ENCODE results near the gene RAPH1. TPM values are rescaled to one million over a fixed set of nuclear protein-coding genes. Genes with fewer than 3 reads are reported as not detected.

The RAPH1 gene
- total RNA-seq, 1 donor from 2014 or later: 42.8 TPM

GRCh38 chr2:203572316-203572715 is 37.2 kb upstream of the RAPH1 start:
- H3K4me1 ChIP-seq (ENCODE audit: control insufficient read depth in 3 of 3, insufficient read depth in 3 of 3, low read length in 3 of 3): peaks cover 0 to 2% (median 0%) of the 10 kb centered on the region in 3 donors
- H3K9me3 ChIP-seq (ENCODE audit: control insufficient read depth in 3 of 3, low read length in 3 of 3): no peaks in the 10 kb centered on the region
- no peak overlapping the region for H3K4me3 ChIP-seq (ENCODE audit: low read length in 3 of 3)
- no peaks in the 10 kb centered on the region for H3K27me3 ChIP-seq (ENCODE audit: control insufficient read depth in 3 of 3, insufficient read depth in 3 of 3, low read length in 3 of 3)
- no peak overlapping the region for H3K9ac ChIP-seq (ENCODE audit: low read depth in 1 of 3, low read length in 3 of 3)
- no peaks in the 10 kb centered on the region for H3K36me3 ChIP-seq (ENCODE audit: control insufficient read depth in 3 of 3, insufficient read depth in 3 of 3, low read length in 3 of 3)
- H3K27ac ChIP-seq (ENCODE audit: low read depth, low read length): no peak overlapping the region

DNA sequence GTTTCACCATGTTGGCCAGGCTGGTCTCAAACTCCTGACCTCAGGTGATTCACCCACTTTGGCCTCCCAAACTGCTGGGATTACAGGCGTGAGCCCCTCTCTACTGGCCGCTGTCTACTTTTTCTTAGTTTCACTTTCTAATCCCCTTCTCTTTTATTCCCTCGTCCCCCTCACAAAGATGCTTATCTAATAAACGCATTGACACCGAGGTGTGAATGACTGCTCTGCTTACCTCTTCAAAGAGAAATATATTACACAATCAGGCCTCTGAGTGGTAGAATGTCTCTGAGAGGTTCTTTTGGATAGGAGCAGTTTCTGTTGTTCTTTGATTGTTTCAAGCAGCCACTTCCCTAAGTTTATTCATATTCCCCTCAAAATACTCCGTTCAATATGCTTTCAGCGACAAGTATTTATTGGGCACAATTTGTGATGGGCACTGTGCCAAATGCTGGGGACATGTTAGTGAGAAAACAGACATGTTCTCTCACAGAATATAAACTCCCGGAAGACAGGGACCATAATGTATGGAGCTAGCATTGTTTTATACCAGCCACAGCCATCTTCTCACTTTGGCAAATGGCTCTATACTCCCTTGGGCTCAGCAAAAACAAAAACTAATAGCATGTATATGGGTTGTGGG is 34.7 kb upstream of the RAPH1 start:
- peaks cover 0 to 2% (median 0%) of the 10 kb centered on the region in 3 donors for H3K4me1 ChIP-seq (ENCODE audit: control insufficient read depth in 3 of 3, insufficient read depth in 3 of 3, low read length in 3 of 3)

GRCh38 chr2:203567691-203568090 is 32.6 kb upstream of the RAPH1 start:
- Histone ChIP-seq H3K9me3 (ENCODE audit: control insufficient read depth in 3 of 3, low read length in 3 of 3) (no peaks in the 10 kb centered on the region), H3K4me1 (ENCODE audit: control insufficient read depth in 3 of 3, insufficient read depth in 3 of 3, low read length in 3 of 3) (peaks cover under 1 to 5% (median 3%) of the 10 kb centered on the region in 3 donors), H3K27me3 (ENCODE audit: control insufficient read depth in 3 of 3, insufficient read depth in 3 of 3, low read length in 3 of 3) (no peaks in the 10 kb centered on the region), H3K36me3 (ENCODE audit: control insufficient read depth in 3 of 3, insufficient read depth in 3 of 3, low read length in 3 of 3) (no peaks in the 10 kb centered on the region), H3K9ac (ENCODE audit: low read depth in 1 of 3, low read length in 3 of 3) (no peak overlapping the region), H3K4me3 (ENCODE audit: low read length in 3 of 3) (no peak overlapping the region), H3K27ac (ENCODE audit: low read depth, low read length) (no peak overlapping the region)

More for the DNA sequence above, 34.7 kb upstream of the RAPH1 start:
- no peak overlapping the region for H3K4me3 ChIP-seq (ENCODE audit: low read length in 3 of 3)
- H3K27me3 ChIP-seq (ENCODE audit: control insufficient read depth in 3 of 3, insufficient read depth in 3 of 3, low read length in 3 of 3): no peaks in the 10 kb centered on the region
- H3K36me3 ChIP-seq (ENCODE audit: control insufficient read depth in 3 of 3, insufficient read depth in 3 of 3, low read length in 3 of 3): no peaks in the 10 kb centered on the region
- H3K9me3 ChIP-seq (ENCODE audit: control insufficient read depth in 3 of 3, low read length in 3 of 3): no peaks in the 10 kb centered on the region
- H3K9ac ChIP-seq (ENCODE audit: low read depth in 1 of 3, low read length in 3 of 3): no peak overlapping the region
- no peak overlapping the region for H3K27ac ChIP-seq (ENCODE audit: low read depth, low read length)

DNA sequence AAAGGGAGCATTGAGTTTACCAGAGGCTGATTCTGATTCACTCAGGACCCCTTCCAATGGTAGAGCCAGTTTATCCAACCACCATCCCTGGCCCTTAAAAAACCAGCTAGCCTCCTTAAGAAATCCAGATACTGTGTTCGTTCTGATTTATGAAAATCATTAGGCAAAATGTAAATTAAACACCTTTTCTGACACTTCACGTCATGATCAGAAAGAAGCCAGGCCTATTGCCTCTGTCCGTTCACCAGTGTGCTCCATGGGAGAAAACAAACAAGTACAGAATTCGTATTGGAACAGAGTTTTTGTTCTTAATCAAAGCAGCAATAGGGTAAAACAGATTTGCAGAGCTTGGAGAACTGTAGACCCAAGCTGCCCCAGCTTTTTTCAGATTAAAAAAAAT is 31.1 kb upstream of the RAPH1 start:
- Histone ChIP-seq H3K36me3 (ENCODE audit: control insufficient read depth in 3 of 3, insufficient read depth in 3 of 3, low read length in 3 of 3) (no peaks in the 10 kb centered on the region), H3K9me3 (ENCODE audit: control insufficient read depth in 3 of 3, low read length in 3 of 3) (no peaks in the 10 kb centered on the region), H3K4me3 (ENCODE audit: low read length in 3 of 3) (no peak overlapping the region), H3K4me1 (ENCODE audit: control insufficient read depth in 3 of 3, insufficient read depth in 3 of 3, low read length in 3 of 3) (peaks cover 5 to 10% (median 9%) of the 10 kb centered on the region in 3 donors), H3K27ac (ENCODE audit: low read depth, low read length) (no peak overlapping the region), H3K9ac (ENCODE audit: low read depth in 1 of 3, low read length in 3 of 3) (no peak overlapping the region), H3K27me3 (ENCODE audit: control insufficient read depth in 3 of 3, insufficient read depth in 3 of 3, low read length in 3 of 3) (no peaks in the 10 kb centered on the region)

DNA sequence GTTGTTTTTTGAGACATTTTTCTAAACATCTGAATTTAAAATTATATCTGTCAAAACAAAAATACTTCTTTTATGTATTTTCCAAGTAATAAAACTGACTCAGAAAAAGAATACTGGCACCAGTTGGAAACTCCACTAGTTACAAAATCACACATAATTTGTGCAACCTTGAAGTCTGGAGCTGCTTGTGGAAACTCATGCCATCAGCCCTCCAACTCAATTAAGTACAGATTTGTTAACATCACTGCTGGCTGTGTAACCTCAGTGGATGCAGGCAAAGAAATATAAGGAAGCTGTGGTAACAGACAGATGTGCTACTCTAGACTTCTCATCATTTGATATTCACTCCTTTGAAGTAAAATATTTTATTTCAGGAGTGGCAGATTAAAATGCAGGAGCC is 30.0 kb upstream of the RAPH1 start:
- H3K27ac ChIP-seq (ENCODE audit: low read depth, low read length): no peak overlapping the region
- no peaks in the 10 kb centered on the region for H3K9me3 ChIP-seq (ENCODE audit: control insufficient read depth in 3 of 3, low read length in 3 of 3)
- no peak overlapping the region for H3K9ac ChIP-seq (ENCODE audit: low read depth in 1 of 3, low read length in 3 of 3)
- peaks cover 5 to 10% (median 7%) of the 10 kb centered on the region in 3 donors for H3K4me1 ChIP-seq (ENCODE audit: control insufficient read depth in 3 of 3, insufficient read depth in 3 of 3, low read length in 3 of 3)
- H3K4me3 ChIP-seq (ENCODE audit: low read length in 3 of 3): no peak overlapping the region
- H3K36me3 ChIP-seq (ENCODE audit: control insufficient read depth in 3 of 3, insufficient read depth in 3 of 3, low read length in 3 of 3): no peaks in the 10 kb centered on the region
- no peaks in the 10 kb centered on the region for H3K27me3 ChIP-seq (ENCODE audit: control insufficient read depth in 3 of 3, insufficient read depth in 3 of 3, low read length in 3 of 3)

- H3K4me3 ChIP-seq (ENCODE audit: low read length in 3 of 3): peak overlapping the region; percentile 15 to 40 (median 36)
- H3K27me3 ChIP-seq (ENCODE audit: control insufficient read depth in 3 of 3, insufficient read depth in 3 of 3, low read length in 3 of 3): no peaks in the 10 kb centered on the region
- H3K9me3 ChIP-seq (ENCODE audit: control insufficient read depth in 3 of 3, low read length in 3 of 3): no peaks in the 10 kb centered on the region
- H3K27ac ChIP-seq (ENCODE audit: low read depth, low read length): peak overlapping the region; percentile 67
- peaks cover 5 to 10% (median 7%) of the 10 kb centered on the region in 3 donors for H3K4me1 ChIP-seq (ENCODE audit: control insufficient read depth in 3 of 3, insufficient read depth in 3 of 3, low read length in 3 of 3)
- peak overlapping the region in 1 of 3 donors; percentile 34 for H3K9ac ChIP-seq (ENCODE audit: low read depth in 1 of 3, low read length in 3 of 3)
- H3K36me3 ChIP-seq (ENCODE audit: control insufficient read depth in 3 of 3, insufficient read depth in 3 of 3, low read length in 3 of 3): no peaks in the 10 kb centered on the region
Observed at GRCh38 chr2:203562268-203562667, 27.2 kb upstream of the RAPH1 start.

GRCh38 chr2:203559641-203560040 is 24.5 kb upstream of the RAPH1 start:
- Histone ChIP-seq H3K4me1 (ENCODE audit: control insufficient read depth in 3 of 3, insufficient read depth in 3 of 3, low read length in 3 of 3) (peaks cover 5 to 10% (median 7%) of the 10 kb centered on the region in 3 donors), H3K36me3 (ENCODE audit: control insufficient read depth in 3 of 3, insufficient read depth in 3 of 3, low read length in 3 of 3) (no peaks in the 10 kb centered on the region), H3K27ac (ENCODE audit: low read depth, low read length) (no peak overlapping the region)

DNA sequence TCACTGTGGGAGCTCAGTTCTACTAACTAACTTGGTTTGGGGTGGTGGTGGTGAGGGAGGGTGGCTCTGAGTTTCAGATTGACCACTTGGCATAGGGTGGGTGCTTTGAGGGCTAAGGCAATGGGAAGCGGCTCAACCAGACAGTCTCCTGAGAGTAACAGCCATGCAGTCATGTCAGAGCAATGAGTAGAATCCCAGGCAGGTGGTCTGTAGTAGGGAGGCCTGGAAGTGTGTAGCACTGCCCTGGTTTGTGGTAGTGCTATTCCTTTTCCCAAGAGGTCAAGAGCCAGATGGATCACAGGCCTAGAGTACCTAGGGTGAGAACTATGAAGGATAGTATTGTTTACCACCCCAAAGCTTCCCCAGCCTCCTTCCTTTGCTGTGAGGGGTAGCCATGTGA is 18.7 kb upstream of the RAPH1 start:
- no peaks in the 10 kb centered on the region for H3K27me3 ChIP-seq (ENCODE audit: control insufficient read depth in 3 of 3, insufficient read depth in 3 of 3, low read length in 3 of 3)
- H3K9me3 ChIP-seq (ENCODE audit: control insufficient read depth in 3 of 3, low read length in 3 of 3): no peaks in the 10 kb centered on the region
- no peak overlapping the region for H3K9ac ChIP-seq (ENCODE audit: low read depth in 1 of 3, low read length in 3 of 3)
- no peaks in the 10 kb centered on the region for H3K36me3 ChIP-seq (ENCODE audit: control insufficient read depth in 3 of 3, insufficient read depth in 3 of 3, low read length in 3 of 3)
- no peak overlapping the region for H3K4me3 ChIP-seq (ENCODE audit: low read length in 3 of 3)
- no peak overlapping the region for H3K27ac ChIP-seq (ENCODE audit: low read depth, low read length)
- no peaks in the 10 kb centered on the region for H3K4me1 ChIP-seq (ENCODE audit: control insufficient read depth in 3 of 3, insufficient read depth in 3 of 3, low read length in 3 of 3)

More at GRCh38 chr2:203559641-203560040, 24.5 kb upstream of the RAPH1 start:
- Histone ChIP-seq H3K9ac (ENCODE audit: low read depth in 1 of 3, low read length in 3 of 3) (no peak overlapping the region), H3K4me3 (ENCODE audit: low read length in 3 of 3) (no peak overlapping the region), H3K9me3 (ENCODE audit: control insufficient read depth in 3 of 3, low read length in 3 of 3) (no peaks in the 10 kb centered on the region), H3K27me3 (ENCODE audit: control insufficient read depth in 3 of 3, insufficient read depth in 3 of 3, low read length in 3 of 3) (no peaks in the 10 kb centered on the region)

DNA sequence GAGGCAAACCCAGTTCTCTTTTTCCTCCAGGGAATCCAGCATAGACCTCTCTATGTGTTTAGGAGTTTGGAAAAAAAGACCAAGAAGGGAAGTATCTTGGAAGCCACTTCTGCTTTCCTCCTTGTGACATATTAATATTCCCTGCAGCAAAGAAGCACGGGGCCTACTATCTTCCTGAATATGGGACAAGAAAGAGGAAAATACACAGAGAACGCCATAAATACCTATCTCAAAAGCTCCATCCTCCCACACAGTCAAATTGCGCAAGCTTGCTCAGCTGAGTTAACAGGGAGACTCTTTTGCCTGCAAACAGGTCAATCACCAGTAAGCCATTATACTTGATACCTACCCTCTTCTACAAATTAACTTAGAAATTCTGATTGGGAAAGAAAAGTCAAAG is 16.7 kb upstream of the RAPH1 start:
- Histone ChIP-seq H3K27ac (ENCODE audit: low read depth, low read length) (no peak overlapping the region), H3K36me3 (ENCODE audit: control insufficient read depth in 3 of 3, insufficient read depth in 3 of 3, low read length in 3 of 3) (no peaks in the 10 kb centered on the region), H3K9me3 (ENCODE audit: control insufficient read depth in 3 of 3, low read length in 3 of 3) (no peaks in the 10 kb centered on the region), H3K9ac (ENCODE audit: low read depth in 1 of 3, low read length in 3 of 3) (no peak overlapping the region), H3K4me1 (ENCODE audit: control insufficient read depth in 3 of 3, insufficient read depth in 3 of 3, low read length in 3 of 3) (no peaks in the 10 kb centered on the region), H3K27me3 (ENCODE audit: control insufficient read depth in 3 of 3, insufficient read depth in 3 of 3, low read length in 3 of 3) (no peaks in the 10 kb centered on the region), H3K4me3 (ENCODE audit: low read length in 3 of 3) (no peak overlapping the region)

- Histone ChIP-seq H3K4me3 (ENCODE audit: low read length in 3 of 3) (no peak overlapping the region), H3K27me3 (ENCODE audit: control insufficient read depth in 3 of 3, insufficient read depth in 3 of 3, low read length in 3 of 3) (no peaks in the 10 kb centered on the region), H3K4me1 (ENCODE audit: control insufficient read depth in 3 of 3, insufficient read depth in 3 of 3, low read length in 3 of 3) (no peaks in the 10 kb centered on the region), H3K9ac (ENCODE audit: low read depth in 1 of 3, low read length in 3 of 3) (no peak overlapping the region), H3K9me3 (ENCODE audit: control insufficient read depth in 3 of 3, low read length in 3 of 3) (no peaks in the 10 kb centered on the region), H3K36me3 (ENCODE audit: control insufficient read depth in 3 of 3, insufficient read depth in 3 of 3, low read length in 3 of 3) (no peaks in the 10 kb centered on the region), H3K27ac (ENCODE audit: low read depth, low read length) (no peak overlapping the region)
Observed at GRCh38 chr2:203550266-203550665, 15.2 kb upstream of the RAPH1 start.
